Adrenal gland (tissue), 12 donors: ENCODE data around the gene TDRD9. TPM values are rescaled to one million over a fixed set of nuclear protein-coding genes. Genes with fewer than 3 reads are reported as not detected.

Experiments used
- DNase-seq, 7 donors: peaks; one replicate each; pipeline ENCODE4 v3.0.0-alpha.2; 2019 to 2020
- H3K27ac ChIP-seq, 5 donors: fragments of 200-600 bp; sonication (generic) in 4 of 5; 1 replicate in 3 of 5; 2 replicates in 2 of 5; pipeline versions ENCODE4 v1.5.1 to v1.8.0; 2016 to 2020; ENCODE audit warnings: mild to moderate bottlenecking in 1 of 5
- H3K27me3 ChIP-seq: fragments of 200-600 bp; 2 replicates; pipeline ENCODE4 v1.8.0; 2021
- H3K36me3 ChIP-seq, 2 donors: fragments of 200-600 bp; replicated peaks in 1 of 2; 1 replicate in 1 of 2; 2 replicates in 1 of 2; pipeline versions ENCODE4 v1.5.1 to v1.8.0; 2018 to 2022
- H3K4me1 ChIP-seq, 2 donors: fragments of 200-600 bp; replicated peaks in 1 of 2; 1 replicate in 1 of 2; 2 replicates in 1 of 2; pipeline versions ENCODE4 v1.5.1 to v1.8.0; 2018 to 2021
- H3K4me3 ChIP-seq, 4 donors: fragments of 200-600 bp; sonication (generic) in 3 of 4; one replicate each; pipeline ENCODE4 v1.5.1; 2016 to 2018
- H3K9me3 ChIP-seq, 3 donors: fragments of 200-600 bp; sonication (generic) in 1 of 3; replicated peaks in 1 of 3; 1 replicate in 2 of 3; 2 replicates in 1 of 3; pipeline versions ENCODE4 v1.5.1 to v1.8.0; 2016 to 2021
- CTCF ChIP-seq, 6 experiments: fragments of 450-650 bp in 4 of 6; fragments of 200-600 bp in 2 of 6; sonication (generic) in 1 of 6; IDR thresholded peaks; 1 replicate in 5 of 6; 2 replicates in 1 of 6; pipeline versions ENCODE4 v1.5.1 to v1.8.0; 2016 to 2021; ENCODE audit warnings: antibody characterized with exemption in 6 of 6, mild to moderate bottlenecking in 2 of 6, moderate library complexity in 1 of 6
- POLR2A ChIP-seq, 2 donors: fragments of 450-650 bp; IDR thresholded peaks; one replicate each; pipeline ENCODE4 v1.6.1; 2017; ENCODE audit warnings: antibody characterized with exemption in 2 of 2, mild to moderate bottlenecking in 2 of 2, moderate library complexity in 1 of 2
- WGBS, 4 donors: extraction: QIAGEN DNeasy Blood & Tissue Kit in 2 of 4; methylation state at CpG; one replicate each; pipeline versions ENCODE4 v1.1.5 to v1.1.7; 2013 to 2017; 5-methylcytosine and 5-hydroxymethylcytosine counted together
- intact Hi-C, 2 donors: fragments of 100-400 bp; cut with DNase I; formaldehyde crosslinking; loops; one replicate each; pipeline versions ENCODE4 v1.14.1 to v1.15.0; 2022 to 2023
- polyA plus RNA-seq, 3 donors: library from polyadenylated mRNA; stranded (reverse); fragments of 200-250 nt in 2 of 3; fragments of 350-450 nt in 1 of 3; fragmentation: Illumina TruSeq in 1 of 3; extraction: RNeasy Lipid Tissue Mini Kit (QIAGEN cat#74804) in 1 of 3; gene quantifications; one replicate each; pipeline ENCODE4 v1.2.3, GENCODE V29; 2013 to 2014
- total RNA-seq, 9 donors: library from RNA; depleted of rRNA in 4 of 9; stranded (reverse); fragments of >200 nt in 4 of 9; fragments of 120-200 nt in 1 of 9; fragmentation: NEBNext Ultra II Directional in 1 of 9; extraction: Animal tissue kit (Norgen Biotek cat#: 25700) in 1 of 9; gene quantifications; one replicate each; pipeline versions ENCODE4 v1.1.0 to v1.2.4, GENCODE V29; 2013 to 2023
- donor health status: healthy with polysubstance abuse.
- donor health status: Bipolar disorder and iron deficiency.
- donor health status: DM: yes; HTN: yes; CAD: no.
- donor health status: DM: no; HTN: no; CAD: no.
- donor health status: DM: no; HTN: no; CAD: no.
- donor health status: DM: yes; HTN: yes; CAD: no.

The TDRD9 gene
- total and polyA plus RNA-seq, 12 donors = 0.06 to 7.8 (median 3.0) TPM

GRCh38 chr14:103898711-103899110, 29.5 kb upstream of the TDRD9 start:
- TF ChIP-seq CTCF (IDR thresholded peaks at IDR 0.05) (no peak), POLR2A (IDR thresholded peaks at IDR 0.05) (no peak)
- no peak for DNase-seq
- intact Hi-C loops = loop anchor here in 1 of 2 donors (10.0 kb wide), 1 partner anchor 84 kb away; no protein-coding TSS in a partner anchor
- Histone ChIP-seq H3K27ac (no peak overlapping the region), H3K36me3 (no peaks in the 10 kb centered on the region), H3K9me3 (no peaks in the 10 kb centered on the region), H3K4me1 (peaks cover 0 to 4% of the 10 kb centered on the region in 2 donors), H3K27me3 (no peaks in the 10 kb centered on the region), H3K4me3 (no peak overlapping the region)
- 87 to 100% (median 91%) methylated on average over 2 to 9 of the region's 9 CpGs for WGBS, 4 donors

GRCh38 chr14:103899316-103899715, 28.9 kb upstream of the TDRD9 start:
- no peak for DNase-seq

GRCh38 chr14:103899833-103900232, 28.4 kb upstream of the TDRD9 start:
- no peak for TF ChIP-seq CTCF (IDR thresholded peaks at IDR 0.05)
- no peak for TF ChIP-seq POLR2A (IDR thresholded peaks at IDR 0.05)
- Histone ChIP-seq H3K27ac (no peak overlapping the region), H3K9me3 (no peaks in the 10 kb centered on the region), H3K36me3 (no peaks in the 10 kb centered on the region), H3K27me3 (no peaks in the 10 kb centered on the region), H3K4me1 (peaks cover 0 to under 1% of the 10 kb centered on the region in 2 donors), H3K4me3 (no peak overlapping the region)
- no peak for DNase-seq
- intact Hi-C loops = loop anchor here in 1 of 2 donors (10.0 kb wide), 1 partner anchor 85 kb away; no protein-coding TSS in a partner anchor
- WGBS, 4 donors = 93 to 95% (median 94%) methylated on average over 12 to 14 of the region's 14 CpGs

More at GRCh38 chr14:103899316-103899715, 28.9 kb upstream of the TDRD9 start:
- no peaks in the 10 kb centered on the region for H3K9me3 ChIP-seq
- intact Hi-C loops = loop anchor here in 1 of 2 donors (10.0 kb wide), 1 partner anchor 85 kb away; no protein-coding TSS in a partner anchor
- no peaks in the 10 kb centered on the region for H3K36me3 ChIP-seq
- no peak overlapping the region for H3K27ac ChIP-seq
- TF ChIP-seq CTCF (IDR thresholded peaks at IDR 0.05) (no peak), POLR2A (IDR thresholded peaks at IDR 0.05) (no peak)
- H3K27me3 ChIP-seq = no peaks in the 10 kb centered on the region
- 82 to 87% (median 84%) methylated on average over 11 to 13 of the region's 13 CpGs for WGBS, 4 donors
- H3K4me1 ChIP-seq = peaks cover 0 to 4% of the 10 kb centered on the region in 2 donors
- no peak overlapping the region for H3K4me3 ChIP-seq

- no peak for TF ChIP-seq CTCF (IDR thresholded peaks at IDR 0.05)
- TF ChIP-seq POLR2A (IDR thresholded peaks at IDR 0.05) = no peak
- H3K27me3 ChIP-seq = no peaks in the 10 kb centered on the region
- H3K4me3 ChIP-seq = no peak overlapping the region
- 87 to 96% (median 94%) methylated on average over 2 of the region's 2 CpGs for WGBS, 4 donors
- no peak overlapping the region for H3K27ac ChIP-seq
- intact Hi-C loops = no loop called here
- H3K9me3 ChIP-seq = no peaks in the 10 kb centered on the region
- H3K4me1 ChIP-seq = peaks cover 0 to 1% of the 10 kb centered on the region in 2 donors
- H3K36me3 ChIP-seq = no peaks in the 10 kb centered on the region
- no peak for DNase-seq
These were observed 23.7 kb upstream of the TDRD9 start for GRCh38 chr14:103904493-103905107.
